ENCODE results near the gene FMOD.

FMOD gene

DNA sequence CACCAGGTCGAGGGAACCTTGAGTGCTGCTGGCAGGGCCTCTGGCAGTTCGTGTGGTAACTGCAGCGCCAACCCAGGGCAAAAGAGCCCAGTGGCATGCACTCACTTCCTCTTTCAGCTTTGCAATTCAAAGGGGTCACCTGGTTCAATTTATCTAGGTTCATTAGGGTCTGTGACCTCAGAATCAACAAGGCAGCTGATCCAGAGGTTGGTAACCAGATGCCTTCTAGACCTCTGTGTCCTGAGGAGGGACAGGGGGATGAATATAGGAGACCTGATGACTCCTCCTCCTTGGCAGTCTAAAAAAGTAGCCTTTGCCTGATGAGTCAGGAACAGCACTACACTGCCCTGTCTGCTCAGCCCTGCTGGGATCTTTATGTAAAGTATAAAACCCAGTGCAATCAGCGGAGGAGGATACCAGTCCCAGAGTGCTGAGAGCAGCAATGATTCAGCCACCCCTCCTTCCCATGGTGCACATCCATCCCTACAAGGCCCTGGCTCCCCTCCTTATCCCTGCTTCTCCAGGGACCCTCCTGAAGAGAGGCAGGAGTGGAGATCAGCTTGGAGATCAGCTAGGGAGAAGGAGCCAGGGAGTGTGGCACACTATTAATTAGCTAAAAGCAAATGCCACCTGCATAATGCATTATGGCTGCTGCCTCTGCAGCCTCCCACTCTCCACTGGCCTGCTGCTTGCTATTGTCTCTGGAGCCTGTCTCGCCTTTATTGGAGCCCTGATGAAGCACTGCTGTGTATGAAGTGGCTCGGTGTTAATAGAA lies 11.2 kb upstream of the FMOD start:
- no peak for DNase-seq (ENCODE audit: low read depth, low spot score)

DNA sequence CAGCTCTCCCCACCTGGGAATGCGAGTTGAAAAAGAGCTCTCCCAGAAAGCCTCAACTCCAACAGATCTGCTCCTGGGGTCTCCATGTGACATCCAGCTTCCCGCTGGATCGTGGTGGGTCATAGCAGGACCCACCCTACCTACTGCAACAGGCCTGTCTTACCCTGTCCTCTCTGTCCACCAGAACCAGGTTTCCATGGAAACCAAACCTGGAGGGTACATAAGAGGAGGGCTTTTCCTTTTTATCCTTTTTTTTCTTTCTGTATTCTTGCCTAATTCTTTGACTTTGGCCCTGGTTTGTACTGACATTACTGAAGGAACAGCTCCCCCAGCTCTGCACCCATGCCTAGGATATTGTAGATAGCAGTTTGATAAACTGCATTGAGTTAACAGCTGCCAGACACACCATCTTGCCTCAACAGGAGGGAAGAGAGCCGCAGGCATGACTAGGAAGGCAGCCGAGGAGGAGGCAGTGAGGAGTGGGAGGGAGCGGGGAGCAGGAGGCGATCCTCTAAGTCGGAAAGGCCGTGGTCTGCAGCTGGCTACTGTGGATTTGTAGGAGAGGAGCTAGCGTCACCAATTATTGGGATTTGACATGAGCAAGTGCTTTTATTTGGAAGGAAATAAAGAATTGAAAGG lies 9.7 kb upstream of the FMOD start:
- no peak for DNase-seq (ENCODE audit: low read depth, low spot score)

DNA sequence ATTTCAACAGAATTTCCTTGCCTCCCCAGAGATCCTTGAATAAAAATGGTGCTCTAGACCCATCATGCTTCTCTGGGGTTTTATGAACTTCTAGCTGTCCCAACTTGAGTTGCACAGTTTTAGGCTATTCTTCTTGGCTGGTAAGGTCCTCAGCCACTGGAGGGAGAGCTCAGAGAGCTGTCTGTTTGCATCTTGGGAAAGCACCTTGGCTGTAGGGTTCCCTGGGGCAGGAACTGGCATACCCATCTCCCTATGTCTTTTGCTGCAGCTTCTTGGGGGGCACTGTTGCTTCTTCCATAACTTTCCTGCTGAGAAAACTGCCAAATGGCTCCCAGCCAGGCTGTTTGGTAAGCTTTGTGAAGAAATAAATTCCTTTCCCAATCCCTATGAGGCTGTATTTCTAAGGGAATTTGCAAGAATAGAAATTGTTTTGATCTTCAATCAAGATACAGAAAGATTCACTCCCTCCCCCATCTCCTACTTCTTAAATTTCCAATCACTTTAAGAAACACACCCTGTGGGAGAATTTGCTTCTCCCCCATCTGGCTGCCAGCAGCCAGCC lies 8.2 kb upstream of the FMOD start:
- no peak for DNase-seq (ENCODE audit: low read depth, low spot score)

DNA sequence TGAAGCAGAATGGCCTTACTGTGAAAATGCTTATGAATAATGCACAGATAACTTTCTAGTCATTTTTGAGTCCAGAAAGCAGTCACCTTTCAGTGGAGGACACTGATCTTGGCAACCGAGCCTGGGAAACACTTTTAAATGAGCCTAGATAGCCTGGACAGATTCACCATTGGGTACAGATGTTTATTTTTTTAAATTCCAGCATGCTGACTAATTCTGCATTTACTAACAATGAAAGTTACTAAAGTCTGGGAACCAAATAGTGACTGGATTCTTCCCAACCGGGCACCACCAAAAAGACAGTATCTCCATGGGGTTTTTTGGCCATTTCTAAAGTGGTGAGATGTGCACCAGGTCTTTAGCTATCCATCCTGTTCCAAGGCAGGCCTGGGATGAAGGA lies 3.3 kb upstream of the FMOD start:
- no peak for DNase-seq (ENCODE audit: low read depth, low spot score)

DNA sequence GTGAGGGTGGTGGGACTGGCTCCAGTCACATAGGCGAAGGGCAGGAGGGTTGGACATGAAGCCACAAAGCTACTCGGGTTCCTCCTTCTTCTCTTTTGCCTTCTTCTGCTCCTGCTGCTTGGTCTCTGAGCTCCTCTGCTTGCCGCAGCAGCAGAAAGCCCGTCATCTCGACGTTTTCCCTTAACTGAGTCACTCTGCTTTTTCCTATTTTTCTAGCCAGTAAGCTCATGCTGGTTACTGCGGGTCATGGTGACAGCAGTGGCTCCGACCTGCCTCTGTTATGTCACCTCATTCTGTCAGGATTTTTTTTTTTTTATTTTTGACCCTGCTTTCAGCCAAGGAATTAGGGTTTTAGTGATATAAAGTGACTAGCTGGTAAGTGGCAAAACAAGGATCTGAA lies 2.6 kb upstream of the FMOD start:
- no peak for DNase-seq (ENCODE audit: low read depth, low spot score)

DNA sequence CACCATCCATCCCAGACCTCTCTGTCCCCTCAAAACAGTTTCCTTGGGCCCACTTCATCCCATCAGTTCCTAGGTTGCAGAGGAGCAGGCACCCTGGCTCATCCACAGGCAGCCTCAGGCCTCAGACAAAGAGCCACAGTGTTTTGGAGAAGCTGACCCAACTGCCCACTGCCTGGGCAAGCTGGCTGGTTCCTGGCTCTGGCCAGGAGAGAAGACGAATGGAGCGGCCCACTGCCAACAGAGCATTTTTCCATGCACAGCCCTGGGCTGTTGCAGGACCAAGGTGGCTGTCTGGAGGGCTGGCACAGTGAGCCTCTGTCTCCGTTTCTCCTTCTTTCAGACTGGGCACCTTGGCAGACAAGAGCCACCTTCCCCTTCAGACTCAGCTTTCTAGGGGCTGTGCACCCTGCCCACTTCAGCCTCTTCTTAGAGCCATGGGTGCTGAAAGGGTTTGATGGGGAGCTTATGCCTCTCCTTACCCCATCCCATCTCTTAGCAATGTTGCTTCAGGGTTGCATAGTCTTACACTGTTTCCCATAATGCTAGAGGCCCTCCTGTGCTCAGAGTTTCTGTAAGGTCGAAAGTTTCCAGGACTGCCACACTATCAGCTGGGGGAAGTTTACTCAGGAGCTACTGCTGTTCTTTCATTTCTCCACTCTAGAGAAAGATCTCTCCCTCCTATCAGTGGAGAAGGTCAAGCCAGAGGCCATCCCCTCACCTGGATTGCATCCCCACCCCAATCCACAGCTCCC lies 973 bp downstream of the FMOD start:
- DNase-seq (ENCODE audit: low read depth, low spot score): no peak

DNA sequence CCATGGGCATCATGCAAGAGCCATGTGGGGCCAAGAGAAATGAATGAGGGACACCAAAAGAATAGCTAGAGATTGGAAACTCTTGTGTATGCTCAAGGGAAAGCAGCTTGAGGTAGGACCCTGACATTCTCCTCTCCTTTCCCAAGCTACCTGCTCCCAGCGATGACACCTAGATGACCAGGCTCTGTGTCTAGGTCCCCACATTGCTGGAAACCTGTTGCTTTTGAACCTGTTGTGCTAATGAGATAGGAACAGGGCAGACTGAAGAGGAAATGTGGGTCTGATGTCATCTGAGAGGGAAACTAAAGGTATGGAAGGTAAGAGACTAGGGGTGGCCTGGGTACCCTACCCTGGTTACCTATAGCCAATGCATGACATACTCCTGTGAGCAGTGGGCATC lies 1.8 kb downstream of the FMOD start:
- DNase-seq (ENCODE audit: low read depth, low spot score): no peak

DNA sequence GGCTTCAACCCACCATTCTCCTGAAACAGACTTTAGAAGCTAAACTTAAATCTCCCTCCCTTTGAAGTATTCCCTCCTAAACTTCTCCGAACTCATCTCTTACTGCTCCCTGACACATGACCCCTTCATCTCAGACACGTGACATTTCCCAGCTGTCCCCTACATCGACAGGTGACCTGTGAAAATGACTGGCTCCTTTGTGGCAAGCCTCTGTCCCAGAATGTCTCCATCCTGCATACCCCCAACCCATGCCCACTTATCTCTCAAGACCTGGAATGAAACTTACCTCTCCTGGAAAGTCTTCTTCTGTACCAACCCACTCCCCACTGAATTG lies 4.2 kb downstream of the FMOD start:
- DNase-seq (ENCODE audit: low read depth, low spot score): no peak

DNA sequence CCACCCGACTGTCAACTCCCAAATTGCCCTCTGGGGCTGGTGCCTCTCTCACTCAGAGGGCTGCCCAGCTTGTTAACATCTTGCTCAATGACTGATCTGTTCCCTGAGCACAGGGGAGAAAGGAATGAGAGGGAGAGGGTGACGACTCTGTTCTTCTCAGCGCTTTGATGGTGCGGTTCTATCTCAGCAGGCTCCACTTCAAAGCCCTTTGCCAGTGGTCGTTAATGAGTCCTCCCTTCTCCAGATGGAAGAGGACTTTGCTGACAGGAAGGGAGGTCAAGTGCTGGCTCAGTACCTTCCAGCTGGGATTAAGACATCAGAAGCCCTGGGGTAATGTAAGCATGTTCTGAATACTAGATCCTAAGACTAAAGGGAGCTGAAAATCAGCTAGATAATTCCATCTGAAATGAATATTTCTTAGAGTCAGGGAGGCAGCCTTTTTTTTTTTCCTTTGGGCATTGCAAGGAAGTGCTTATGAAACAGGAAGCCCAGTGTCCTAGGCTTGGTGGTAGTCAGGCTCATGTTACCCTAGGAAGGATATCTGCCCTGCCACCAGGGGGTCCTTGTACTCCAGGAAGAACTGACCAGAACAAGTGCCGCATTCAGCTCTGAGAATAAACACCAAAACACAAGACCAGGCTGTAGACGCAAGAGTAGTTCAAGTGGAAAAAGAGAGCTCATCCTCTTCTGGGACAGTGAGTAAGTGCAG lies 4.7 kb downstream of the FMOD start:
- DNase-seq (ENCODE audit: low read depth, low spot score): no peak

DNA sequence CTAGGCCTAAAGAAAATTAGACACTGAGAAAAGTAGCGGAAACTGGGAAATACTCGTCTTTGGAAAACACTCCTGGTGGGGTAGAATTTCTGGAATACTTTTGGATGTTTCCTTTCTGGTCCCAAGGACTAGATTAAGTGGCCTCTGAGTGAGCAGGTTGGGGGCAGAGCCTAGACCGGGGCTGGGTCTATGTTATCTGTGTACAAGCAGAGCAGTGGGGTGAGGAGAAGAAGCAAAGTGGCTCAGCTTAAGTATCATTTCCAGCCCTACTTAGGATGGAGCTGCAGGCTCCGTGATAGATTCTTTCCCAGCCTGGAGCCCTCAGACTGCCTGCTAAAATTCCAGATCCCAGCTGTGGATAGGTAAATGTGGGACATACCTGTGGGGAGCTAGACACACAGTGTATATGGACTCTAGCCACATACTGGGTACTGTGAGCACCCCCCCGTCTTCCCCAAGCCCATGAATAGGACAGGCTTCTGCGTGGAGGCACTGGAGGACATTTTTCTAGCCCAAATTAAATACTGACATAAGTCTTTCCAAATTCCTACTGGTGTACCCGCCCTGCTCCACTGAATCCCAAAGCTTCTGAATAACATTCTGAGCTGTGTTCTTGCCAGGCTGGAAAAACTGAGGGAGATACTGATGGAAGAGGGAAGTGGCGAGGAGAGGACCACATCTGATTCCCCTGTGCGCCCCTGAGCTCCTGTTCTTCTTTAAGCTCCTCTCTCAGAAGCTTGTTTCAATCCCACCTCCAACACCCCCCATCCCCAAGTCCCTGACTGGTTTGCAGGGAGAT lies 6.8 kb downstream of the FMOD start:
- no peak for DNase-seq (ENCODE audit: low read depth, low spot score)

DNA sequence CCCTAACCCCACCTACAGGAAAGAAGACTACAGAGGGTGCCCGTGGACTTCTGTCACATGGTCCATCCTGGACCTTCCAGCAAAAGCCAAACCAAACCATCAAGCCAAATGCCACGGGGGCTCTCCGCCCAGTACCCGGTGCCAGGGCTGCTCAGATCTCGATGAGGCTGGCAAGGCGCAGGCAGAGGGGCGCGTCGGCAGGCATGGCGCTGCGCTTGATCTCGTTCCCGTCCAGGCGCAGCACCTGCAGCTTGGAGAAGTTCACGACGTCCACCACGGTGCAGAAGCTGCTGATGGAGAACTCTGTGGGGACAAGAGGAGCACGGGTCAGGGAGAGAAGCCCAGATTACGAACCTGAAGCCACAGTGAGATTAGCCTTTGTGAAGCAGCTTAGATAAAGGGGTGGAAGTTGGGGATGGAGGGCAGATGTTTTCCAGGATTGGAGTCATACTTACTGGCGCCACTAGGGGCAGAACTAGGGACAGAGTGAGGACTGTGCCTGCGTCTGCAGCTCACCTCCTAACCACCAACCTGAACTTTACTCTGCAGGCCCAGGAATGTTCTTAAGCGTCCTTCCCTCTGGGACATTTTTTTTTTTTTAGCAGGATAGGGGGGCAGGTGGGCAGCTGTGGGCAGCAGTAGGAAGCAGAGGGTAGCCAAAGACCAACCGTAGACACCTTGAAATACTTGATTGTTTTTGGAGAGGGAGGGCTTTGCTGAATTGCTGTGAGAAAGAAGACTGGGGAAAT lies 8.6 kb downstream of the FMOD start:
- DNase-seq (ENCODE audit: low read depth, low spot score): no peak

DNA sequence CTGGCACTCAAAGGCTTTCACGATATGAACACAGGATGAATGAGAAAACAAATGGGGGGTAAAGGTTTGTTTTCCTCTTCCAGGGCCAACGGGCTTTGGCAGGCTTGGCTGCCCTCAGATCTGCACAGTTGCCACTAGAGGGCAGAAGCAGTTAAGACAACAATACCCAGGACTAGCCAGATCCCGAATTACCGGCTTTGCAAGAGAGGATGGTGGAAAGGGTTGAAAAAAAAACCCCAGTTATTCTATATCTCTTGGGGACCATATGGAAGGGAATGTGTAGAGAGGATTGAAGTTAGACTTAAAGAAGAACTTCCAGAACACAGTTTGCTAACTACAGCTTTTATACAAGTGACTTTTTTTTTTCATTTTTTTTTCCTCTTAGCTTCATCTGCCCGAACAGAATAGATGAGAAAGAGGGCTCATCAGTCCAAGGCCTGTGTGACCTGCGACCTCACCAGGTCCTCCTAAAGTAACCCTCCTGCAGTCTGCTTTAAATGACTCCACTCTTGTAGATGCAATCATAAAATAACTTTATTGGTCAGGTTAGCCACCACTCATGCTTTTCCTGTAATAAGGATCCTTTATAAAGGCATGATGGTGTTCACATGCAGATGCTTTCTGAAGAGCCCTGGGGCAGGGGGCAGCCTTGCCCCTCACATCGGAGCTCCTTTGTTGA lies 10.7 kb downstream of the FMOD start:
- peak; percentile 30 for DNase-seq (ENCODE audit: low read depth, low spot score)

DNA sequence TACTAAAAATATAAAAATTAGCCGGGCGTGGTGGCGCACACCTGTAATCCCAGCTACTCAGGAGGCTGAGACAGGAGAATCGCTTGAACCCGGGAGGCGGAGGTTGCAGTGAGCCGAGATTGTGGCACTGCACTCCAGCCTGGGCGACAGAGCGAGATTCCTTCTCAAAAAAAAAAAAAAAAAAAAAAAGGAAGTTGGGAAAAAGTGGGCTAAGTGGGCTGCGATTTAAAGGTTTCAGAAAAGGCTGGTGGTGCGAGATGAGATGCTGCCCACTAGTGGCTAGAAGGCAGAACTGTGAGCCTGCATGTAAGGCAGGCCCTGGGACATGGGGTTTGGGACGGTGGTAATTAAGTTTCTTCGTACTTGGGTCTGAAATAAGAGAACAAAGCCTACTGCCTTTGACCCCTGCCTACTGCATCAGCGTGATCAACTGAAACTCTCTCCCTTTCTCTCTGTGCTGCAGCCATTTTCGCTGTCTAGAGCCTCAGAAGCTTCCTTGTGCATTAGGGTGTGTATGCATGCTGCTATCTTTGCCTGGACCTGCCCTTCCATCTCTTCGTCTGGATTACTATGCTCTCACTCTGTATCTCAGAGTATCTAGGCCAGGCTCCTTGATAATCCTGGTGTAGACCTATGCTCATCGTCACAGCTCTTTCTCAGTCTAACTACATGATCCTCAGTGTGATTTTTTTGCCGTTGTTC lies 12.4 kb downstream of the FMOD start:
- DNase-seq (ENCODE audit: low read depth, low spot score): peak; percentile 37

DNA sequence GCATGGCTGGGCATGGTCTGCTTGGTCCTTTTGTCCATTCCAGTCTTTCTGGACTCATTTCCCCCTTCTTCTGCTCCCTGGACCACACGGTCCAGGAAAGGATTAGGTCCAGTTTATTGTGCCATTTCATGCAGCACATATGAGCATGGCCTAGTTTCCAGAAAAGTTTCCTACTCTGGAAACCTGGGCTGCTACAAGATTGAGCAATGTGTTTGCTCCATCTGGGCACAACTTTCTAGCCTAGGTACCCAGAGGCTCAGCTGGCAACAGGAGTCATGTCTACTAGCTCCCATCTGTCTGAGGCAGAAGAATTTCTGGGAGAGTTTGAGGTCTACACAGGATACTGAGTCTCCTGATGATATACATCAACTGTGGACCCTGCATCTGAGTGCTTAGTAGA lies 14.8 kb downstream of the FMOD start:
- DNase-seq (ENCODE audit: low read depth, low spot score): no peak

DNA sequence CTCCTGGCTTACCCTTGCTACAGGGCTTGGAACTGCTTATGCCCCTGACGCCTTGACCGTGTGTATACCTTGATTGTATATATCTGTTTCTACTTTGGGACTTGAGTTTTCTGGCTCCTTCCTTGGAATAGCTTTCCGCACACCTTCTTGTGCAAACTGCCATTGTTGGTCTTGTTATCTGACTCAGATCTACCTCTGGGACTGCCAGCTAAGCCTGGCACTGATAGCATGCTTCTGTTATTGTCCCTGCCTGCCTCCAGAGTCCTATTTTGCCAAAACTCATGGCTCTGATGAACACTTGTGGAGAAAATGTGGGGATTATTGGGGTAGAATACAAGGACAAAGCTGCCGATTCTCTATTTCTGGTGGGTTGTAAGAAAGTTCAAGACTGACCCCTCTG lies 15.4 kb downstream of the FMOD start:
- no peak for DNase-seq (ENCODE audit: low read depth, low spot score)

DNA sequence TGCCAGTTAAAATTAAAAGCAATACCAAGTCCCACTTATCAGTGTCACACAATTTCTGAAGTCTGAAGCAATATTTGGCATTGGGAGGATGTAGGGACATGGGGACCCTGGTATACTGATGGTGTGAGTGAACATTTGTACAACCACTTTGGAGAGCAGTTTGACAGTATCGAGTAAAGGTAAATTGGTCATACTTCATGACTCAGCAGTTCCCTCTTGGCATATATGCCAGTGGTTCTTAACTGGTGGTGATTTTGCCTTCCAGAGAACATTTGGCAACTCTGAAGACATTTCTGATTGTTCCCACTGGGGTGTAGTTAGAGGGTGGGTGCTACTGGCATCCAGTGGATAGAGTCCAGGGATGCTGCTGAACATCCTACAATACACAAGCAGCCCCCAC lies 19.7 kb downstream of the FMOD start:
- DNase-seq (ENCODE audit: low read depth, low spot score): no peak

DNA sequence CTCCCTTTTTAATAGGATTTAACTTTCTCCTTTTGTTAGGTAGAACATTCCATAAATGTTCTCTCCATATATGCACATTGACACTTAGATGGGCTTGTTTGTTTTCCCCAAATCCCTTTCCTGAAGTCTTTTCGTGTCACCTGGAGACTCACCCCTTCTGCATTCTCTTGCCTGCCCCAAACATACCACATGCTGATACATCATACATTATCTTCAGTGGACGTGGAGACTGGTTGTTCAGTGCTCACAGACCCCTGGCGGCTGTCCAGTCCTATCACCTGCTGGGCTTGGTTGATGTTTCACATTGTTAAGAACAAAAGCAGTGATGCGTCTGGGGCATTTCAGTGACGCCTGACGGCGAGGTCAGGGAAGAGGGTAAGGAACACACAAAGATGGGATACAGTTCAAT lies 22.2 kb downstream of the FMOD start:
- DNase-seq (ENCODE audit: low read depth, low spot score): no peak

DNA sequence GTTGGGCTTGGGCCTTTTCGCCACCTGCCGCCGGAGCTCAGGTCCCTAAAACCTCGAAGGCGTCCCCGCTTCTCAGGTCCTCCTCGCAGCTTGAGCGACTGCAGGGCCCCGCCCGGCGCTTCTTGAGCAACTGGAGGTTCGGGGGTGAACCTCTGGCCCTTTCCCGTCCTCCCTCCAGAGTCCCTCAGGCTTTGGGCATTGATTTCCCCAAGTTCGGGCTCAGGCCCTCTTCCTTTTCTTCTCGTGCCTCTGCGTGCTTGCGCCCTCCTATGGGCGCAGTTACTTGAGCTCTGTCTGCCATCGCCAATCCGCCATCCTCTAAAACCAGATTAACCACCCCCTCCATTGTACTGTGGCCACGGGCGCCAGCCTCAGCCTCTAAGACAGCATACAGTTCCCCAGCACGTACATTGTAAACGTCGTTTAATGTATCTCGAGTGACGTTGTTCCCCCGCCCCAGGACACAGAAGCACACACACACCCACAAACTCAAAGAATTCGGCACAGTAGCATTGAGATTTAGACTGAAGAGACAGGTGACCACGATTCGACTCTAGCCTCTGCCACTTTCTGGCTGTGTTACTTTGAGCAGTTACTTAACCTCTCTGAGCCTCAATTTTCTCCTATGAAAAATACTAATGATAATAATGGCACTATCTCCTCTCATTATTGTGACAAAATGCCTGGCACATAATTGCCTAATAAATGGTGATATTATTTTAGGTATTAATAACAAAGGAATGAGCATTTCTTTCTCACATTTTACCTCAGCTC lies 23.1 kb downstream of the FMOD start:
- peak; percentile 45 for DNase-seq (ENCODE audit: low read depth, low spot score)
